ENCODE measurements around the gene PTTG1IP.
"Not testable (repeated sequence)": the region's sequence is repeated elsewhere in the genome, so short reads cannot be mapped to it uniquely, and the experiment has no call there.

Gene PTTG1IP

DNA sequence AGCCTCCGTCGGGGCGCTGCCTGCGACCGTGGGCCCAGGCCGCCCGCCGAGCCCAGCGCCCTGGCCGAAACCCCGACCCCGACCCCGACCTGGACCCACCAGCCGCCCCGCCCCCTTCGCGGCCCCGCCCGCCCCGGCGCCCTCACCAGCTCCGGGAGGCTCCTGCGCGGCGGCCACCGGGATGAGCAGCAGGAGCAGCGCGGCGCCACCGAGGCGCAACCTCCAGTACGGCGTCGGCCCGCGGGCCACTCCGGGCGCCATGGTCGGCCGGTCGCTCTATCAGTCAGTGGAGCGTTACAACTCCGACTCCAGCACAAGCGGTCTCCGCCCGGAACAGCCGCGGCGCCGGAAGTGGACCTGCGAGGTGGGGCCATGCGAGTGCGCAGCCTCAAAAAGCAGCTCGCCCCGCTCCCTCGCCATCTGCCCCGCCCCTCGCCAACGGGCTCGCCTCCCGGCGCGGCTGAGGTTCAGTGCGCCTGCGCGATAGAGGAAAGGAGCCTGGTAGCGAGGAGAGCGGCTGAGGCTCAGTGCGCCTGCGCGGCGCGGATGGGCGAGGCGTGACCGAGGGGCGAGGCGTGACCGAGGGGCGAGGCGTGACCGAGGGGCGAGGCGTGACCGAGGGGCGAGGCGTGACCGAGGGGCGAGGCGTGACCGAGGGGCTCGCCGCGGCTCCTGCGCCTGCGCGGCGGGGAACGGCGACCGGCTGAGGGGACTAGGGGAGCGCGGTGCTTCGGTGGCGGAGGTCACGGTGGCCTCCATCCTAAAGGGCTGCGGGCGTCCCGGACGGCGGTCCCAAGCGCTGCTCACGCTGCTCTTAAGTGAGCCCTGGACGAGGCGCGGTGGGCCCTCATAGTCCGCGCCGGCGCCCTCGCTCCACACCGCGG is at the start of gene PTTG1IP:
Gene PTTG1IP (minus strand): TSS at position 335 of the 884 bp plus-strand sequence. CDS start 74 bp downstream, at position 261.
- peak; percentile 99 for DNase-seq (ENCODE audit: low spot score)

GRCh38 chr21:44921928-44922327 is 48.4 kb upstream of the PTTG1IP start:
- no peak for DNase-seq (ENCODE audit: low spot score)

GRCh38 chr21:44920694-44921604 is 47.5 kb upstream of the PTTG1IP start, which contains the start of gene ITGB2:
Gene ITGB2 (minus strand): TSS chr21:44920899. CDS start chr21:44910782, 10,117 bp downstream.
- DNase-seq (ENCODE audit: low spot score): no peak

DNA sequence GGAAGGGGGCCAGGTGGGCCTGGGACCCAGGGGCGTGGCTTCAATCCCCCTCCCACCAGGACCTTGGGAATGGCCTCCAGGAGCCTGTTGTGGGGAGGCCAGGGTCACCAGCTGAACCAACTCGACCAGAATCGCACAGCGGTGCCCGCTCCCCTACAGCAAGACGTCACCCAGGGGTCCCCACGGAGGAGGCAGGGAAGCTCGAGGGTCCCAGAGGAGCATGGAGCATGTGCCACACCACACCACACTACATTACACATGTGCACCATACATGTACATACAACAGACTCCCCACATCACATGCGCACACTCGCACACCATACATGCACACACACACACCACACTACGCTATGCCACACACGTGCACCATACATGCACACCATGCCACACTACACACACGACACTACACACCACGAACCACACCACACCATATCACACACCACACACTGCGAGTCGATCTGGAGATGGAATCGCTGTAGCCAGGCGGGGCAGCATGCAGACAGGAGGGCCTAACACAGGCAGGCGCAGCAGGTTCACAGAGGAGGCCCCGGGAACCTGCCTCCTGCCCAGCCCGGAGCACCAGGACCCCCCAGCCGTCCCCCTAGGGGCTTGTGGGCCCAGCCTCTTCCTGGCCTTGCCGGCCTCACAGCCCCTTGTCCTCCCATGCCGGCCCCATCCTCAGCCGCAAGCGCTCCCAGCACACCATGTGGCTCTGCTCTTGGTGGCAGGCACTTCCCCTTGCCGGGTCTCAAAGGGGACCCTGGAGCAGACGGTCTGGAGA is 46.6 kb upstream of the PTTG1IP start:
- no peak for DNase-seq (ENCODE audit: low spot score)

DNA sequence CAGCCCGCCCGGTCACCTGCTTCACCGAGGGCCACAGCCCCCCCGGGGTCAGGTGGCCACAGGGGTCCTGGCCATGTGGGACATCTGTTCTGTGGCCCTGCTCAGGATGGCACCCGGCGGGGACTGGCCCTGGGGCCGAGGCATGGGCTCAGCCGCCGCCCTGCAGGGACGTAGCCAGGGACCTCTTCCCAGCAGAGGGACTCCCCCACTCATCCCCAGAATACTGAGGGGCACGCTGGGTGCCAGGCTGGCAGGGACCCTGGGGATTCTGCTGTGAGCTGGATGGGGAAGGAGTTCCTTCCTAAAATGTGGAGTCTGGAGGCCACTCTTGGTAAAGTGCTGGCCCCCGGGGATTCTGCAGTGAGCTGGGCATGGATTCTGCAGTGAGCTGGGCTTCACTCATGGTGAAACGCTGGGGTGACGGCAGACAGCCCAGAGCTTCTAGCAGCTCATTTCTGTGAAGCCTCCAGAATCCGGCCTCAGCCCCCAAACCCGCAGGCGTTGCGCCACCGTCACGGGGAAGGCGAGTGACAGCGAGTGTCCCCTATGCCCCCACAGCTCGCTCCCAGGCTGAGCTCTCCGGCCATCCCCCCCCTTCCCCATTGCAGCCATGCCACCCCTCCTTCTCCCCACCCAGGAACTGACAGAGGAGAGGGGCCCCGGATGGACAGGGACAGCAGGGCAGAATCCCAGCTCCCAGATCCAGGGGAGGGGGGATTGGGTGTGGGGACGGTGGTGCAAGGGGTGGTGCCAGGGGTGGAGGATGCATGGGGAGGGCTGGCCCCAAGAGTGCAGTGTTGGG is 45.8 kb upstream of the PTTG1IP start:
- no peak for DNase-seq (ENCODE audit: low spot score)

DNA sequence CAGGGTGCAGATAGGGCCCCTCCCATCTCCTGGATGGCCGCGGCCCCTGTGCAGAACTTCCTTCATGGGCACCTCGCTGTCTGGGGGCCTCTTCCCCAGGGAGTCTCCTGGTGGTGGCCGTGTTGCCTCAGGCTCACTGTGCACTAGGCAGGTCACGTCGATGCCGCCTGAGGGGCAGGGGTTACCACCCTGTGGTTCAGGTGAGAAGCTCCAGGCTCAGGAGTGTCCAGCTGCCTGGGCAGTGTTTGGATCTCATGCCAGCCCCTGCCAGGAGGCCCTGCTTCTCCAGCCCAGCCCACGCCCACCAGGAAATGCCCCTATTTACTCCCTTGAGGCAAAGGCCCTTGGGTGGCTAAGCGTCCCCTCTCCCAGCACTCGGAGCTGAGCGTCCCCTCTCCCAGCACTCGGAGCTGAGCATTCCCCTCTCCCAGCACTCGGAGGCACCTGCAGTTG is 45.1 kb upstream of the PTTG1IP start:
- DNase-seq (ENCODE audit: low spot score): no peak

GRCh38 chr21:44918107-44918470 is 44.6 kb upstream of the PTTG1IP start:
- no peak for DNase-seq (ENCODE audit: low spot score)

DNA sequence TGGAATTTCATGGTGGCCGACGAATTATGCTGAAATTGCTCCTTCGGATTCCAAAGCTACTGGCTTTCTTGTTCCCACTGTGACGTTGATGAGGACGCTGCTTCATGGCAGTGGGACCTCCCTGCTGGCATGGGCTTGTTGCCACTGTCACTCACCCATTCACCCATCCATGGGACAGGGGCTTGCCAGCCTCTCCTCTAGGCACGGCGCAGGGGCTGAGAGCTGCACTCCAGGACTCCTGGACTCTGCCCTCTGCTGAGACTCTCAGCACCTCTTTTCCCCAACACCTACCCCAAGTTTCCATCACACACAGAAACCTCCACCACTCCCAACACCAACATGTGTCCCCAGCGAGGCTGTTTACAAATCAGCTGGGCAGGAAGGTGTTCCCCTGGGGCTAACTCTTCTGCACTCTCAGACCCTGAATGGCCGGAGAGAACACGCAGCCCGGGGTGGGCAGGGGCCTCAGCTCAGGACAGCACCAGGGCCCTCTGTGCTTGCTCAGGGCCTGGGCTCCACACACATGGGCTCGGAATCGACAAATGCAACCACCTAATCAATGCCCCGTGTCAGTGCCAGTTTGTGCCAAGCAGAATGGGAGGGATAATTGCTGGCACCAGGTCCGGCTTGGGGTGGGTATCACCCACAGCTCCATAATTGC is 44.1 kb upstream of the PTTG1IP start:
- no peak for DNase-seq (ENCODE audit: low spot score)

DNA sequence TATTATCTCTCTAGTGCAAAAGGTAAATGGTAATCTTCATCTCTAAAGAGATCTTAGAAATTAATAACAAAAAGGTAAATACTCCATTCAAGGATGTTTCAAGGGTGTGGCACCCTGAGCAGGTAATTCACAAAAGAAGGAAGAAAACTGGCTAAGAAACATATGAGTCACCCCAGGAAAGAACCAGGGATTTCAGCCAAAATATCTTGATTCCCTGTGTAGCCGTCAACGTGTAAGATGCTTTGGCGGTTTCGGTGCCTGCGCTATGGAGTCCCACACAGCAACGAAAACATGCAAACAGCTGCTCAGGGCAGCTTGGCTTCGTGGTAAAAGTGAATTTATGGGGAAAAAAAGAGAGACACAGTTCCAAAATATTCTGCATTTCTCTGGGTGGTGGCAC is 43.5 kb upstream of the PTTG1IP start:
- DNase-seq (ENCODE audit: low spot score): no peak

DNA sequence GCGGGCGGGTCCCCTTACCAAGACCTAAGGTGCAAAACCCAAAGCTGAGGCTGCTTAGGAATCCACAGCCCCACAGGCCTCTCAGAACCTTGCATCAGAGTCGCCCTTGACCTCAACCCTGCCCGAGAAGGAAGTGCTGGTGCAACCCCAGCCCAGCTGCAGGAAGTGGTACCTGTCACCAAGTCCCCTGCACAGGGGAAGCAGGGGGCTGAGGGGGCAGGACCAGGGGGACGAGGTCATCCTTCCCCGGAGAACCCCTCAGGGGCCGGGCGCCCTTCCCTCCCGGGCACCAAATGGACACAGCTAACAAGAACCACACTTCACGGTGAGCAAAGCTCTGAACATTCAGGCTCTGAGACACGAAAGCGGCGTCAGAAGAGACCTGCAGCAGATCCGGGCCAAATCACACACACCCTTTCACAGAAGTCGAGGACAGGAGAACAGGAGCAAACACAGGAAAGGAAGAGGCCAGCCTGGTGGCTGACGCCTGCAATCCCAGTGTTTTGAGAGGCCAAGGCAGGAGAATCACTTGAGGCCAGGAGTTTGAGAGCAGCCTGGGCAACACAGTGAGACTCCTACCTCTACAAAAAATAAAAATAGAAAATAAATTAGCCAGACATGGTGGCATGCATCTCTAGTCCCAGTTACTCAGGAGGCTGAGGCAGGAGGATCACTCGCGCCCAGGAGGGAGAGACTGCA is 40.8 kb upstream of the PTTG1IP start:
- DNase-seq (ENCODE audit: low spot score): no peak

DNA sequence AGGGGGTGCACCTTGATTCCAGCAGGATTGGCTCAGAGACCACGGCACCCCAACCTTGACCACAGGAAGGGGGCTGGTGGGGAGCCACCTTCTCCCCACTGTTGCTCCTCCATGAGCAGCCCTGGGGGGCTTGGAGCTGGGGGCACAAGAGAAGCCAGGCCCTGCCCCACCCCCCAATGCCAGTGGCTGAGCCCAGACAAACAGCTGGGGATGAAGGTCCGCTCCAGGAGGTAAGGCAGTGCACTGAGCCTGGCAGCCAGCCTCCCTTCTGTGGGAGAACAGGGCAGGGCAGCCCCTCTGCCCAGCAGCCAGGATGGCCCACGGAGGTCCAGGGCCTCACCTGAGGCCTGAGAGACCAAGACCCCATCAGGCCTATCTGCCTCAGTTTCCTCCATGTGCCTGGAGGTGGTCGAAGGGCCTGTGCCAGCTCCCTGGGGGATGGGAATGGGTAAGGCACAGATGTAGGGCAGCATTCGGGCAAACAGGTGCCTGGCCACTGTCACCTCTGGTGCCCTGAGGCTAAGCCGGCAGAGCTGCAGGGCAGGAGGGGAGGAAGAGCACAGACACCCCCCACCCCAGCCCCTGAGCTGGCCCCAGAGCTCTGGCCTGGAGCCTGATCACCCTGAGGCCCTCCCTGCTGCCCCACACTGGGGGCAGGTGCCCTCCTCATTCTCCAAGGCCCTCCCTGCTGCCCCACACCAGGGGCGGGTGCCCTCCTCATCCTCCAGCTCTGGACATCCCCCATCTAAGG is 40.1 kb upstream of the PTTG1IP start:
- DNase-seq (ENCODE audit: low spot score): no peak

DNA sequence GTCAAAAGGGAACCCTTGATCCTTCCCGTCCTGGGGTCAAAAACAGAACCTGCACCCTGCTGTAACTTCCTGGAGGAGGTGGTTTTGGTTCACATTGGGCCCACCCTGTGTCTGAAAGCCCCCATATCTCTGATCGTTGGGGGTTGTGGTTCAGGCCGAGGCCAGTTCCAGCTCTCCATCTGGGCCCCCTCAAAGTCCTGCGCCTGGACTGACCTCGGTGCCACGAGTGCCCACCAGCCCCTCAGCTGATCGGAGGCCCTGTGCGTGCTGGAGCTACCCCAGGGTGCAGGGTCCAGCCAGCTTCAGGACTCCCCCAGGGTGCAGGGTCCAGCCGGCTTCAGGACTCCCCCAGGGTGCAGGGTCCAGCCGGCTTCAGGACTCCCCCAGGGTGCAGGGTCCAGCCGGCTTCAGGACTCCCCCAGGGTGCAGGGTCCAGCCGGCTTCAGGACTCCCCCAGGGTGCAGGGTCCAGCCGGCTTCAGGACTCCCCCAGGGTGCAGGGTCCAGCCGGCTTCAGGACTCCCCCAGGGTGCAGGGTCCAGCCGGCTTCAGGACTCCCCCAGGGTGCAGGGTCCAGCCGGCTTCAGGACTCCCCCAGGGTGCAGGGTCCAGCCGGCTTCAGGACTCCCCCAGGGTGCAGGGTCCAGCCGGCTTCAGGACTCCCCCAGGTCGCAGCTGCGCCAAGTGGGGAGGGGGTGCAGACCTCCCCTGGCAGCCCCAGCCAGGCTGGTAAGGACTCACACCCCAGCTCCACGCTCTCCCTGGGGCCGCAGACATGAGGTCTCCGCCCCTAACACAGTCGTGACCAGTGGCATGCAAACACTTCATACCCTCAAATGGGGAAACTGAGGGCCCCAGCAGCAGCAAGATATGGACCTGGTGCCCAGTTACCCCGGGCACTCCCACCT is 39.3 kb upstream of the PTTG1IP start:
- DNase-seq (ENCODE audit: low spot score): not testable (repeated sequence)

DNA sequence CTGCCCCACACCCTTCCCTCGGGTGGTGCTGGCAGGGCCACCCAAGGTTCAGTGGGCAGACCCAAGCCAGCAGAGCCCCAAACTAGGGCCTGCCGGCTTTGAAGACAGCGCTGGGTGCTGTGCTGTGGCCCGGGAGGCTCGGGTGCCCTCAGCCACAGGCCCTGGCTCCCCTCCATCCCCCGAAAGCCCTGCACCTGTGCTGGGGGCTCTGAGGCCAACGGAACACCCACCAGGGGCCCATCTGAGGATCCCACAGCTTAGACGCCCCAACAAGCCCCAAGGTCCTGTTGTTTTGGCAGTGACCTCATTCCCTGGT is 38.6 kb upstream of the PTTG1IP start:
- DNase-seq (ENCODE audit: low spot score): no peak

GRCh38 chr21:44911384-44912157 is 38.1 kb upstream of the PTTG1IP start:
- DNase-seq (ENCODE audit: low spot score): peak; percentile 91

- no peak for DNase-seq (ENCODE audit: low spot score)
Observed at GRCh38 chr21:44911068-44911383, 37.5 kb upstream of the PTTG1IP start.

DNA sequence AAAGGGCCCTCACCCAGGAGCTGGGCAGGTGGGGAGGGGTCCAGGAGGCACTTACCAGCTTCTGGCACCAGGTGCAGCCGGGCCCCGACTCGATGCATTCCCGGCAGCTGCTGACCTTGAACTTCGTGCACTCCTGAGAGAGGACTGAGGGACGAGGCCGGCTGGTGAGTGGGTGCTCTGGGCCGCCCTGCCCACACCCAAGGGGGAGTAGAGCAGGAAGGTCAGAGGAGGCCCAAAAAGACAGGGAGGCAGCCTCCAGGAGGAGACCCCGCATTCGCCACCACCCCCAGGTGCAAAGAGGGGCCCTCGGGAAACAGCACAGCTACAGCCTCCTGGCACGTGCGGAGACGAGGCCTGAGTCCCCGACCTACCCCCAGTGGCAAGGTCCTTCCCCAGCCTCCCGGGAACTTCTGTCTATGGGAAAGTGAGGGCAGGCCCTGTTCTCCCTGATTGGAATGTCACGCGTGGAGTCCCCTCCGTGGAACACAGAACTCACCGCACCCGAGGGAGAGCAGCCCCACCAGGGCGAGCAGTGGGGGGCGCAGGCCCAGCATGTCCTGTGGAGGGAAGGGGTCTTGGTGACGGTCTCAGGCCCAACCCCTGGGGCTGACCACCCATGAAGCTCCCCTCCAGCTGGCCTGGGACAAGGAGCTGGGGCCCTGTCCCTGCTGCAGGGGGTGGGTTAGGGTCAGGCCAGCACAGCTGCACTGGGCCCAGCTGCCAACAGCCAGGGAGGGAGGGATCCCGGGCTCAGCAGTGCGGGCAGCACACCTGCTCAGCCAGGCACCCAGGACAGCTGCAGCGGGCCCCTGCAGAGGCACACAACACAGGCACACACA is 37.0 kb upstream of the PTTG1IP start:
- DNase-seq (ENCODE audit: low spot score): no peak

DNA sequence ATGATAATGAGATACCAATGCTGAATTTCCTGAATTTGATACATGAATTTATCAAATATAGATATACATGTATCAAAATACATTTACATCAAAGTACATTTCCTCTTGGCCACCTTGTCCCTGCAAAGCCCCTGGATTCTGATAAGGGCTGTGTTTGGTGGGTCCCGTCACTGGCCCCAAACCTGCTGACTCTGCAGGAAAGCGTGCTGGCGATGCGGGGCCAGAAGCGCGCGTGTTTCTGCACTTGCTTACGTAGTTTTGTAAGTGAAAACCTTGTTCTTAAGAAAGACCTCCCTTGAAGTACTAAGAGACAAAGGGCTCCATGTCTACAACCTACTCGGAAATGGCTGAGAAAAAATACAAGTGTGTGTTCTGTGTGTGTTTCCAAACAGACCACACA is 36.2 kb upstream of the PTTG1IP start:
- DNase-seq (ENCODE audit: low spot score): no peak
